CD14-positive monocyte (primary cell): ENCODE measurements around the gene RCBTB1. TPM values are rescaled to one million over a fixed set of nuclear protein-coding genes. Genes with fewer than 3 reads are reported as not detected.

Experiments
- DNase-seq, 3 donors: peaks; one replicate each; pipeline ENCODE4 v3.0.0-alpha.2; 2011 to 2022
- H2AFZ ChIP-seq: 2 replicates; pipeline ENCODE4 v1.6.0; 2012; ENCODE audit warnings: mild to moderate bottlenecking, low read depth, low read length, inconsistent platforms; ENCODE audit not compliant: insufficient read depth, poor library complexity, severe bottlenecking
- H3K27ac ChIP-seq, 2 donors: 1 replicate in 1 of 2; 2 replicates in 1 of 2; pipeline ENCODE4 v1.5.1; 2012 to 2013; ENCODE audit warnings: low read length in 2 of 2, control low read depth in 1 of 2, inconsistent platforms in 1 of 2, low read depth in 1 of 2, mild to moderate bottlenecking in 1 of 2
- H3K27me3 ChIP-seq, 2 donors: one replicate each; pipeline versions ENCODE4 v1.6.0 to v1.6.1; 2011 to 2013; ENCODE audit warnings: low read length in 2 of 2; ENCODE audit not compliant: control insufficient read depth in 2 of 2, insufficient read depth in 2 of 2
- H3K36me3 ChIP-seq, 2 donors: replicated peaks in 1 of 2; 1 replicate in 1 of 2; 2 replicates in 1 of 2; pipeline versions ENCODE4 v1.5.1 to v1.6.1; 2012 to 2013; ENCODE audit warnings: low read length in 2 of 2, control low read depth in 1 of 2, inconsistent platforms in 1 of 2, mild to moderate bottlenecking in 1 of 2; ENCODE audit not compliant: insufficient read depth in 2 of 2, control insufficient read depth in 1 of 2
- H3K4me1 ChIP-seq, 2 donors: 1 replicate in 1 of 2; 2 replicates in 1 of 2; pipeline versions ENCODE4 v1.5.1 to v1.6.1; 2012 to 2013; ENCODE audit warnings: low read length in 2 of 2, control low read depth in 1 of 2, inconsistent platforms in 1 of 2, mild to moderate bottlenecking in 1 of 2, moderate library complexity in 1 of 2; ENCODE audit not compliant: insufficient read depth in 2 of 2, control insufficient read depth in 1 of 2
- H3K4me2 ChIP-seq: replicated peaks from 2 replicates; pipeline ENCODE3; 2012; ENCODE audit warnings: low read length, moderate library complexity, mild to moderate bottlenecking; ENCODE audit not compliant: poor library complexity, severe bottlenecking; ENCODE audit errors: extremely low read depth
- H3K4me3 ChIP-seq, 3 experiments: fragments of 200-600 bp in 1 of 3; sonication (generic) in 1 of 3; replicated peaks in 1 of 3; 1 replicate in 2 of 3; 2 replicates in 1 of 3; pipeline ENCODE4 v1.5.1; 2011 to 2013; ENCODE audit warnings: low read length in 3 of 3, mild to moderate bottlenecking in 3 of 3, control low read depth in 2 of 3, low read depth in 2 of 3, inconsistent platforms in 1 of 3, moderate library complexity in 1 of 3
- H3K79me2 ChIP-seq: 2 replicates; pipeline ENCODE4 v1.6.0; 2012; ENCODE audit warnings: mild to moderate bottlenecking, control low read depth, inconsistent platforms, low read length, moderate library complexity; ENCODE audit not compliant: insufficient read depth
- H3K9ac ChIP-seq: 2 replicates; pipeline ENCODE4 v1.6.0; 2017; ENCODE audit warnings: low read length, mild to moderate bottlenecking; ENCODE audit not compliant: insufficient read depth, poor library complexity, severe bottlenecking
- H3K9me3 ChIP-seq, 2 donors: replicated peaks in 1 of 2; 1 replicate in 1 of 2; 2 replicates in 1 of 2; pipeline versions ENCODE4 v1.5.1 to v1.6.1; 2012 to 2013; ENCODE audit warnings: low read length in 2 of 2, control low read depth in 1 of 2; ENCODE audit not compliant: control insufficient read depth in 1 of 2, insufficient read depth in 1 of 2
- H4K20me1 ChIP-seq: 2 replicates; pipeline ENCODE4 v1.6.0; 2012; ENCODE audit warnings: mild to moderate bottlenecking, low read length, control low read depth, moderate library complexity; ENCODE audit not compliant: insufficient read depth
- H3K27ac Mint-ChIP-seq, 7 donors: one replicate each; pipeline ENCODE4 v1.8.0; 2020; ENCODE audit warnings: mild to moderate bottlenecking in 7 of 7, mixed read lengths in 7 of 7, moderate library complexity in 6 of 7, inconsistent platforms in 2 of 7
- H3K27me3 Mint-ChIP-seq, 3 donors: one replicate each; pipeline ENCODE4 v1.8.0; 2021 to 2022; ENCODE audit warnings: low read depth in 3 of 3, mild to moderate bottlenecking in 3 of 3, mixed read lengths in 3 of 3, moderate library complexity in 3 of 3, inconsistent platforms in 1 of 3
- H3K36me3 Mint-ChIP-seq, 2 donors: one replicate each; pipeline ENCODE4 v1.8.0; 2020; ENCODE audit warnings: mixed read lengths in 2 of 2, inconsistent platforms in 1 of 2, mild to moderate bottlenecking in 1 of 2
- H3K4me1 Mint-ChIP-seq: one replicate; pipeline ENCODE4 v1.8.0; 2020; ENCODE audit warnings: mild to moderate bottlenecking, mixed read lengths
- H3K4me3 Mint-ChIP-seq, 2 donors: one replicate each; pipeline ENCODE4 v1.8.0; 2020; ENCODE audit warnings: mild to moderate bottlenecking in 2 of 2, mixed read lengths in 2 of 2, moderate library complexity in 1 of 2
- H3K9me3 Mint-ChIP-seq, 7 donors: one replicate each; pipeline ENCODE4 v1.8.0; 2020 to 2022; ENCODE audit warnings: mixed read lengths in 7 of 7, mild to moderate bottlenecking in 6 of 7, moderate library complexity in 6 of 7, inconsistent platforms in 2 of 7
- WGBS: methylation state at CpG from one replicate; pipeline ENCODE4 v1.1.5; 2013; ENCODE audit warnings: missing lambda C conversion rate; ENCODE audit not compliant: insufficient coverage; 5-methylcytosine and 5-hydroxymethylcytosine counted together
- intact Hi-C, 2 donors: fragments of 100-400 bp; cut with micrococcal nuclease; formaldehyde crosslinking; loops; one replicate each; pipeline versions ENCODE4 v1.15.0 to v1.15.1; 2023
- polyA plus RNA-seq, 3 donors: library from polyadenylated mRNA; depleted of rRNA in 1 of 3; unstranded in 2 of 3; stranded (reverse) in 1 of 3; fragments of 300-500 nt in 2 of 3; fragments of >200 nt in 1 of 3; fragmentation: Illumina TruSeq in 2 of 3; gene quantifications; 1 replicate in 2 of 3; 2 replicates in 1 of 3; pipeline ENCODE4 v1.2.3, GENCODE V29; 2012 to 2021
- TF ChIP-seq, protein P1 (sequence below): fragments of 200-600 bp; IDR thresholded peaks from one replicate; pipeline ENCODE4 v1.8.0; 2022; ENCODE audit warnings: antibody characterized with exemption, mild to moderate bottlenecking

RCBTB1 gene
- polyA plus RNA-seq, 3 donors = 9.8 to 19.4 (median 13.2) TPM

- H3K4me3 Mint-ChIP-seq = no peak overlapping the region
Measured at GRCh38 chr13:49580980-49581680, 4.2 kb downstream of the RCBTB1 start.

DNA sequence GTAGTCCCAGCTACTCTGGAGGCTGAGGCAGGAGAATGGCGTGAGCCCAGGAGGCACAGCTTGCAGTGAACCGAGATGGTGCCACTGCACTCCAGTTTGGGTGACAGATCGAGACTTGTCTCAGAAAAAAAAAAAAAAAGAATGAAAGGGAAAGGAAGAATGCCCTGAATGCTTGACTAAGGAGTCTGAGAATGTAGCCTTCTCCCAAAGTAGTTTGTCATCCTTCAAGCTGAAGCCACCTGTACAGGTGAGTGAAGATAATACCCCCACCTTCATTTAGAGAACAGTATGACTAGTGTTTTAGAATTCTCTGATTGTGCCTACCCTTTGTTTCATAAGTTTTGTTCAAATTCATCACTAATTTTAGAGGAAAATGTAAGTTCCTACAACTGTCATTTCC, 5.9 kb downstream of the RCBTB1 start:
- WGBS = 100% methylated on average over 1 of the region's 3 CpGs
- H3K27ac Mint-ChIP-seq = peak overlapping the region in 1 of 7 donors; percentile 38
- no peak overlapping the region for H3K4me3 Mint-ChIP-seq
- H3K27me3 ChIP-seq = no peaks in the 10 kb centered on the region
- H4K20me1 ChIP-seq = no peaks in the 10 kb centered on the region
- no peaks in the 10 kb centered on the region for H3K27me3 Mint-ChIP-seq
- H3K4me2 ChIP-seq = no peak overlapping the region
- H2AFZ ChIP-seq = no peak overlapping the region
- H3K4me1 ChIP-seq = peaks cover 6 to 7% of the 10 kb centered on the region in 2 donors
- peaks cover 17% of the 10 kb centered on the region for H3K4me1 Mint-ChIP-seq
- no peak for DNase-seq
- peaks cover 15 to 40% of the 10 kb centered on the region in 2 donors for H3K36me3 ChIP-seq
- H3K4me3 ChIP-seq = no peak overlapping the region
- H3K36me3 Mint-ChIP-seq = peaks cover 37 to 47% of the 10 kb centered on the region in 2 donors
- peaks cover 9% of the 10 kb centered on the region for H3K79me2 ChIP-seq
- peaks cover 0 to 3% (median 0%) of the 10 kb centered on the region in 7 donors for H3K9me3 Mint-ChIP-seq
- intact Hi-C loops = no loop called here
- no peak overlapping the region for H3K9ac ChIP-seq
- no peak overlapping the region for H3K27ac ChIP-seq
- H3K9me3 ChIP-seq = no peaks in the 10 kb centered on the region
- TF ChIP-seq, protein P1, sequence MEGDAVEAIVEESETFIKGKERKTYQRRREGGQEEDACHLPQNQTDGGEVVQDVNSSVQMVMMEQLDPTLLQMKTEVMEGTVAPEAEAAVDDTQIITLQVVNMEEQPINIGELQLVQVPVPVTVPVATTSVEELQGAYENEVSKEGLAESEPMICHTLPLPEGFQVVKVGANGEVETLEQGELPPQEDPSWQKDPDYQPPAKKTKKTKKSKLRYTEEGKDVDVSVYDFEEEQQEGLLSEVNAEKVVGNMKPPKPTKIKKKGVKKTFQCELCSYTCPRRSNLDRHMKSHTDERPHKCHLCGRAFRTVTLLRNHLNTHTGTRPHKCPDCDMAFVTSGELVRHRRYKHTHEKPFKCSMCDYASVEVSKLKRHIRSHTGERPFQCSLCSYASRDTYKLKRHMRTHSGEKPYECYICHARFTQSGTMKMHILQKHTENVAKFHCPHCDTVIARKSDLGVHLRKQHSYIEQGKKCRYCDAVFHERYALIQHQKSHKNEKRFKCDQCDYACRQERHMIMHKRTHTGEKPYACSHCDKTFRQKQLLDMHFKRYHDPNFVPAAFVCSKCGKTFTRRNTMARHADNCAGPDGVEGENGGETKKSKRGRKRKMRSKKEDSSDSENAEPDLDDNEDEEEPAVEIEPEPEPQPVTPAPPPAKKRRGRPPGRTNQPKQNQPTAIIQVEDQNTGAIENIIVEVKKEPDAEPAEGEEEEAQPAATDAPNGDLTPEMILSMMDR = no peak

More at GRCh38 chr13:49580980-49581680, 4.2 kb downstream of the RCBTB1 start:
- Histone ChIP-seq H3K27ac (no peak overlapping the region), H3K9ac (no peak overlapping the region), H3K9me3 (no peaks in the 10 kb centered on the region), H3K4me3 (no peak overlapping the region), H4K20me1 (no peaks in the 10 kb centered on the region), H3K36me3 (peaks cover 15 to 40% of the 10 kb centered on the region in 2 donors), H3K4me2 (no peak overlapping the region), H3K4me1 (peaks cover 15 to 22% of the 10 kb centered on the region in 2 donors), H3K27me3 (no peaks in the 10 kb centered on the region), H3K79me2 (peaks cover 15% of the 10 kb centered on the region), H2AFZ (no peak overlapping the region)
- Mint-ChIP-seq H3K27ac (no peak overlapping the region), H3K27me3 (peaks cover 1 to 5% (median 3%) of the 10 kb centered on the region in 3 donors), H3K4me1 (peaks cover 24% of the 10 kb centered on the region), H3K36me3 (peaks cover 37 to 39% of the 10 kb centered on the region in 2 donors), H3K9me3 (peaks cover 0 to 3% (median 0%) of the 10 kb centered on the region in 7 donors)
- intact Hi-C loops = no loop called here
- TF ChIP-seq, protein P1 = no peak
- no peak for DNase-seq
- WGBS = 68% methylated on average over 4 of the region's 5 CpGs
